ENCODE measurements around the gene C7orf57.

The C7orf57 gene

DNA sequence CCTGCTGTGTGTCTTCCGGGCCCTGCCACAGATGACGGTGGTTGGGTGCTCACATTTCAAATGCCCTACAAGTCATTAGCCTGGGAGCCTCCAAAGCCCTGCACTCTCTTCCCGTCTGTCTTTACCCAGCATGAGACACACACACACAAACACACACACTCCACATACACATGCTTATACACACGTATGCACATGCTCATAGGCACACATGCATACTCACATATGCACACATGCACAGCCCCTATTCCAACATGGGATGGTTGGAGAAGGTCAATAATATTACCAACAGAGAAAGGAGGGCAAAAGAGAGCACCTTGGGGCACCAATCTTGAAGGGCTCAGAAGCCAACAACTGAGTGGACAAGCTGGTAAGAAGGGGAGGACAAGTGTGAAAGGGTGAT, 25.4 kb upstream of the C7orf57 start:
- TF ChIP-seq, protein P1, sequence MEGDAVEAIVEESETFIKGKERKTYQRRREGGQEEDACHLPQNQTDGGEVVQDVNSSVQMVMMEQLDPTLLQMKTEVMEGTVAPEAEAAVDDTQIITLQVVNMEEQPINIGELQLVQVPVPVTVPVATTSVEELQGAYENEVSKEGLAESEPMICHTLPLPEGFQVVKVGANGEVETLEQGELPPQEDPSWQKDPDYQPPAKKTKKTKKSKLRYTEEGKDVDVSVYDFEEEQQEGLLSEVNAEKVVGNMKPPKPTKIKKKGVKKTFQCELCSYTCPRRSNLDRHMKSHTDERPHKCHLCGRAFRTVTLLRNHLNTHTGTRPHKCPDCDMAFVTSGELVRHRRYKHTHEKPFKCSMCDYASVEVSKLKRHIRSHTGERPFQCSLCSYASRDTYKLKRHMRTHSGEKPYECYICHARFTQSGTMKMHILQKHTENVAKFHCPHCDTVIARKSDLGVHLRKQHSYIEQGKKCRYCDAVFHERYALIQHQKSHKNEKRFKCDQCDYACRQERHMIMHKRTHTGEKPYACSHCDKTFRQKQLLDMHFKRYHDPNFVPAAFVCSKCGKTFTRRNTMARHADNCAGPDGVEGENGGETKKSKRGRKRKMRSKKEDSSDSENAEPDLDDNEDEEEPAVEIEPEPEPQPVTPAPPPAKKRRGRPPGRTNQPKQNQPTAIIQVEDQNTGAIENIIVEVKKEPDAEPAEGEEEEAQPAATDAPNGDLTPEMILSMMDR (IDR thresholded peaks at IDR 0.05; ENCODE audit: extremely low read depth, insufficient read depth, missing control alignments) = no peak
- DNase-seq (ENCODE audit: low spot score) = no peak
- in situ Hi-C loops (cut with MboI; ENCODE audit: low pct_unique_long_range_greater_than_20kb, low sequenced_read_pairs, unreplicated experiment) = no loop called here

DNA sequence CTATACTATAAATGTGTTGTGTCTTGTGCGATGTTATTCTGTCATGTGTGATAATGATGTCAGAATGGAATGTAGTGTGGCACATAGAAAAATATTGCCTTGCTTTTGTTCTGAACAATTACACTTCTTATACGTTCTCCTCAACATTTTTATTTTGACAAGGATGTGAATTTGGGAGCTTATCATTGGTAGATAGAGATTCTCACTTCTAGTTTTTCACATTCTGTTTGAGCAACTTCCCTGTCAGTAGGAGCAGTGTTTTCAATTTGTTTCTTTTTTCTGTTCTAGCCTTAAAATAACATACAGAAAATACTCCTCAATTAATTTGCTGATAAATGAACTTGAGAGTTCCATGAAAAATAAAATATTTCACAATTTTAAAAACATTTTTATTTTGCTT, 24.0 kb upstream of the C7orf57 start:
- TF ChIP-seq, protein P1 (IDR thresholded peaks at IDR 0.05; ENCODE audit: extremely low read depth, insufficient read depth, missing control alignments) = no peak
- DNase-seq (ENCODE audit: low spot score) = no peak
- in situ Hi-C loops (cut with MboI; ENCODE audit: low pct_unique_long_range_greater_than_20kb, low sequenced_read_pairs, unreplicated experiment) = no loop called here

DNA sequence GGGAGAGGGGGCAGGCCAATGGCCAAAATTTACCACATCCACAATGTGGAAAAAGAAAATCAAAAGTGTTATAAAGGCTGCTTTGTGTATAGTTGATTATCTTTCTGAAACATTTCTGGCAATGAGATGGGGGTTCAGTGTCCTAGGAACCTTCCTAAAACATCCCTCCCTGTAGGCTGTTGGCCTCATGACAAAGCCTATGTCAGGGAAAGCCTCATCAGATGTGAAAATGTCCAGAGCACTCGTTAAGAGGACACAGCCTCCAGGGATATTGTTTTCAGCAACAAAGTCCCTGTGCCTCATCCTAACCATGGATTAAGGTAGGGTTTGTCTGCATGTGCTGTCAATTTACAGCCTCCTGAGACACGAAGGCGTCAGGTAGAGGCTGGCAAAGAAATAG, 23.4 kb upstream of the C7orf57 start:
- TF ChIP-seq, protein P1 (IDR thresholded peaks at IDR 0.05; ENCODE audit: extremely low read depth, insufficient read depth, missing control alignments) = no peak
- no peak for DNase-seq (ENCODE audit: low spot score)
- in situ Hi-C loops (cut with MboI; ENCODE audit: low pct_unique_long_range_greater_than_20kb, low sequenced_read_pairs, unreplicated experiment) = no loop called here

DNA sequence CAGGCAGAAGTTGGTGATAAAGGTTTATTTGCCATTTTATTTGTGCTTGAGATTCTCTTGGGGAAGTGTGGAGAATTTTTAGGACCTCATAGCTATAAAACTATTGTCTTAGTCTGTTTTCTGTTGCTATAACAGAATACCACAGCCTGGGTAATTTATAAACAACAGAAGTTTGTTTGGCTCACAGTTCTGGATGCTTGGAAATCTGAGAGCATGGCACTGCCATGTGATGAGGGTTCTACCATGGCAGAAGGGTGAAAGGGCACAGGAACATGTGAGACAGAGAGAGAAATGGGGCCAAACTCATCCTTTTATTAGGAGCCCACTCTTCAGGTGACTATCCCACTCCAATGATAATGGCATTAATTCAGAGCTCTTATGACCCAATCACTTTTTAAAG, 18.7 kb upstream of the C7orf57 start:
- no peak for DNase-seq (ENCODE audit: low spot score)
- in situ Hi-C loops (cut with MboI; ENCODE audit: low pct_unique_long_range_greater_than_20kb, low sequenced_read_pairs, unreplicated experiment) = no loop called here
- TF ChIP-seq, protein P1 (IDR thresholded peaks at IDR 0.05; ENCODE audit: extremely low read depth, insufficient read depth, missing control alignments) = no peak

DNA sequence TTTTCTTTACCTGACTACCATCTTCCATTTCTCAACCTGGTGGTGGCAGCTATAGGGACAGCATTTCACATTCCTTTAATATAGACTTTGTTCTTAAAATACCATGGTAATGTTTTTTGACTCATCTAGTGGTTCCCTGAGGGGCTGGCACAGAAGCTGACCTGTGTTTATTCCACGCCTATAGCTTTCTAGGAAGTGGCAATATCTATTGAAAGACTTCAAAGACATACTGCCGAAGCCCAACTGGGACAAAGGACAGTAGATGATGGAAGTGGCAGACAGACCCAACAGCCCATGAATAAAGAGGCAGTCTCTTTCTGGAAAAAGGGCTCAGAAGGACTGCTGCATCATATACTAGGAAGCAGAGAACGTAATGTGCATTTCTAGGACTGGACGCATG, 17.7 kb upstream of the C7orf57 start:
- DNase-seq (ENCODE audit: low spot score) = no peak
- in situ Hi-C loops (cut with MboI; ENCODE audit: low pct_unique_long_range_greater_than_20kb, low sequenced_read_pairs, unreplicated experiment) = no loop called here
- TF ChIP-seq, protein P1 (IDR thresholded peaks at IDR 0.05; ENCODE audit: extremely low read depth, insufficient read depth, missing control alignments) = no peak

DNA sequence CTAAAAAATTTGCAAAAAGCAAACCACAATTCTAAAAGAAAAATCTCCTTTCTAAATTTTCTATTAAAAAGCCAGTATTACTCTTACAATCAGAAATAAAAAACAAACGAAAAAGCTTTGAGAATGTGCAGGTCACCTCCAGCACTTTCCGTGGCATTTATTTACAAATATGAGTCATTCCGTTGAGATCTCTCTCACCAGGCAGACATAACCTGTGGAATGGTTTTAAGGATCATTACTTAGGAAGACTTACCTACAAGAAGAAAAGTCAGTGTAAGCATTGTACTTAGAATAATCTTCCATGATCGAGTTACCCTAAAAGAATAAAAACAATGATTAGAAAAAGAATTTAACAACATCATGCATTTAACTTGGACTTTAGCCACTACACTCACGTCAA, 9.7 kb upstream of the C7orf57 start:
- DNase-seq (ENCODE audit: low spot score) = no peak
- TF ChIP-seq, protein P1 (IDR thresholded peaks at IDR 0.05; ENCODE audit: extremely low read depth, insufficient read depth, missing control alignments) = no peak
- in situ Hi-C loops (cut with MboI; ENCODE audit: low pct_unique_long_range_greater_than_20kb, low sequenced_read_pairs, unreplicated experiment) = no loop called here

DNA sequence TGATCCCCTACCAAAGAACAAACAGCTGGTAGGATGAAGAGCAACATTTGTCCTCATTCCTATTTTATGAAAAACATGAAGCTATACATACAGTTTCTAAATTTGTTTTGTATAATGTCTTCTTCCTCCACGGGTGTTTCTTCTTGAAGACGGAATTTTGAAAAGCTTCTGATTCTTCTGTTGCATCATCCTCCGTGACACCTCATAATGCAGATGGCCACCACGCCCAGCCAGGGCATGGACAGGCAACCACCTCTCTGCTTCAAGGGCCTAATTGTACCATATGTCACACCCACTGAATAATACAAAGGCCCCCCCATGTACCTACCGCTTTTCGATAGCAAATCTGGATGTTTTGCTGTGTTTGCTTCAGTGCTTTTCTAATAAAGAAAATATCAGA, 6.4 kb upstream of the C7orf57 start, which contains the start of gene SUN3:
Gene SUN3, minus strand, starts transcription at position 170 of the 400 bp plus-strand sequence. Its CDS starts 169 bp downstream, at position 1.
- in situ Hi-C loops (cut with MboI; ENCODE audit: low pct_unique_long_range_greater_than_20kb, low sequenced_read_pairs, unreplicated experiment) = no loop called here
- no peak for DNase-seq (ENCODE audit: low spot score)
- TF ChIP-seq, protein P1 (IDR thresholded peaks at IDR 0.05; ENCODE audit: extremely low read depth, insufficient read depth, missing control alignments) = no peak

All from GM13977 (cell line).